Right lung (tissue), 5 donors: ENCODE results near the gene HTT. TPM values are rescaled to one million over a fixed set of nuclear protein-coding genes. Genes with fewer than 3 reads are reported as not detected.
"Not testable (repeated sequence)": the region's sequence is repeated elsewhere in the genome, so short reads cannot be mapped to it uniquely, and the experiment has no call there.

Source experiments
- DNase-seq, 2 donors: peaks; one replicate each; pipeline ENCODE4 v3.0.0-alpha.2; 2013
- polyA plus RNA-seq, 5 donors: library from polyadenylated mRNA; unstranded; fragments of 120-200 nt; gene quantifications; one replicate each; pipeline versions ENCODE4 v1.2.1 to v1.2.3, GENCODE V29; 2013; ENCODE audit warnings: inconsistent platforms in 1 of 5, low replicate concordance in 1 of 5; ENCODE audit not compliant: insufficient read length in 5 of 5, insufficient read depth in 1 of 5

Gene HTT
- polyA plus RNA-seq, 5 donors, result 27.9 to 34.4 (median 32.0) TPM

- no peak for DNase-seq
These were observed 45.0 kb downstream of the HTT start for GRCh38 chr4:3119464-3119863.

GRCh38 chr4:3121110-3121509 lies 46.6 kb downstream of the HTT start:
- no peak for DNase-seq

- no peak for DNase-seq
These were observed 47.1 kb downstream of the HTT start for GRCh38 chr4:3121596-3121995.

- no peak for DNase-seq
These were observed 47.6 kb downstream of the HTT start for GRCh38 chr4:3122081-3122563.

GRCh38 chr4:3123181-3123671 lies 48.7 kb downstream of the HTT start:
- DNase-seq, result peak; percentile 38 to 54

GRCh38 chr4:3124070-3124767 lies 49.7 kb downstream of the HTT start:
- no peak for DNase-seq

- no peak for DNase-seq
These were observed 52.6 kb downstream of the HTT start for GRCh38 chr4:3127112-3127511.

GRCh38 chr4:3128058-3128457 lies 53.6 kb downstream of the HTT start:
- DNase-seq, result no peak

GRCh38 chr4:3128976-3129375 lies 54.5 kb downstream of the HTT start:
- no peak for DNase-seq

- DNase-seq, result no peak
These were observed 55.7 kb downstream of the HTT start for GRCh38 chr4:3130201-3130600.

GRCh38 chr4:3130826-3131225 lies 56.3 kb downstream of the HTT start:
- no peak for DNase-seq

- DNase-seq, result no peak
These were observed 59.7 kb downstream of the HTT start for GRCh38 chr4:3134201-3134600.

- no peak for DNase-seq
These were observed 60.9 kb downstream of the HTT start for GRCh38 chr4:3135155-3136011.

- no peak for DNase-seq
These were observed 62.0 kb downstream of the HTT start for GRCh38 chr4:3136454-3136853.

GRCh38 chr4:3137908-3138307 lies 63.4 kb downstream of the HTT start:
- no peak for DNase-seq

- DNase-seq, result peak in 1 of 2 donors; percentile 9
These were observed 70.9 kb downstream of the HTT start for GRCh38 chr4:3145234-3145924.

GRCh38 chr4:3148926-3149325 lies 74.4 kb downstream of the HTT start:
- no peak for DNase-seq

- not testable (repeated sequence) for DNase-seq
These were observed 76.8 kb downstream of the HTT start for GRCh38 chr4:3151238-3151637.

GRCh38 chr4:3157366-3157765 lies 82.9 kb downstream of the HTT start:
- DNase-seq, result no peak

GRCh38 chr4:3158841-3159240 lies 84.4 kb downstream of the HTT start:
- DNase-seq, result no peak

GRCh38 chr4:3160438-3160837 lies 86.0 kb downstream of the HTT start:
- no peak for DNase-seq

- DNase-seq, result not testable (repeated sequence)
These were observed 86.6 kb downstream of the HTT start for GRCh38 chr4:3161044-3161443.
